ENCODE measurements around the gene OR52H1.

DNA sequence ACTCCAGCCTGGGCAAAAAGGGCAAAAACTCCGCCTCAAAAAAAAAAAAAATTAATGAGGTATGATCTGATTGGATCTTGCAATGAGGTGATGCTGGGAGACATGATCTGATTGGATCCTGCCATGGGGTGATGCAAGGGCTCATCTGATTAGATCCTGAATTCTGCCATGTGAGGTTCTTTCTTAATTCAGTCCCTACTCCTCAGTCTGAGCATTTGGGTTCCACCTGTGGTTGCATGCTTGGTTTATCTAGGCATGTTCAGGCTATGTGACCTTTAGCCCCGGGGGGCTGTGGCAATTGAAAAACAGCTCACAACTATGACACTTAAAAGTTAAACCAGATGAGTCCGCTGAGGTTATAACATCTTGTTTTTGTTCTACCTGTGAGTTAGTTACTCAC lies 43.3 kb upstream of the OR52H1 start:
- TF ChIP-seq POLR2A (IDR thresholded peaks at IDR 0.05; ENCODE audit: low read depth, low read length) (no peak), POLR2AphosphoS5 (IDR thresholded peaks at IDR 0.05; ENCODE audit: low read depth, low read length) (no peak)
